ENCODE data around the gene ODF2.

DNA sequence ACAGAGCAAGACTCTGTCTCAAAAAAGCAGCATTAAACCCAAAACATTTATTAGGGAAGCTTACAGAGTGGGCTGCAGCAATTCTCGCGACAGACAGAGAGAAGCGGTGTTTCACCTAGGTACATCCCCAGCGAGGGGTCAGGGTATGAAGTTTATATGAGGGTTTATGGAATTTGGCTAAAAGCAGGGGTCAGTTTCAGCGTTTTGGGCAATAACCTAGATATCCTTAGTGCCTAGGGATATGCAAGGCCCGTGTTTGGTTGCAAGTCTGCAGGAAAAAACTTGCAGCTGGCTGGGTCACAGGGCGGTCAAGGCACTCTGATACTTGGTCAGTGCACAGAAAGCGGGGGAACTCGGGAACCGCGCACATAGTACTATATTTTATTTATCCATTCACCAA lies 48.1 kb downstream of the ODF2 start:
- TF ChIP-seq CTCF (IDR thresholded peaks at IDR 0.05; ENCODE audit: borderline replicate concordance, extremely low read depth, low read length, poor library complexity, severe bottlenecking) (no peak), EZH2 (IDR thresholded peaks at IDR 0.05; ENCODE audit: borderline replicate concordance, low read depth, low read length, severe bottlenecking) (no peak)

All from DND-41 (cell line).